Chondrocyte (in vitro differentiated cells): ENCODE data around the gene SCAMP2. TPM values are rescaled to one million over a fixed set of nuclear protein-coding genes. Genes with fewer than 3 reads are reported as not detected.

Source experiments
- DNase-seq: peaks from one replicate; pipeline ENCODE4 v3.0.0; 2021; ENCODE audit warnings: mixed read lengths, low spot score
- H3K27ac Mint-ChIP-seq: one replicate; pipeline ENCODE4 v1.8.0; 2021; ENCODE audit warnings: mild to moderate bottlenecking, moderate library complexity, mixed read lengths; ENCODE audit not compliant: unreplicated experiment
- H3K27me3 Mint-ChIP-seq: 2 replicates; pipeline ENCODE4 v1.8.0; 2021; ENCODE audit warnings: low read depth, mixed read lengths
- H3K36me3 Mint-ChIP-seq: 2 replicates; pipeline ENCODE4 v1.8.0; 2021; ENCODE audit warnings: low read depth, mixed read lengths
- H3K4me1 Mint-ChIP-seq: 2 replicates; pipeline ENCODE4 v1.8.0; 2021; ENCODE audit warnings: low read depth, mild to moderate bottlenecking, mixed read lengths
- H3K4me3 Mint-ChIP-seq: one replicate; pipeline ENCODE4 v1.8.0; 2021; ENCODE audit warnings: mild to moderate bottlenecking, moderate library complexity, mixed read lengths; ENCODE audit not compliant: unreplicated experiment
- H3K9me3 Mint-ChIP-seq: 2 replicates; pipeline ENCODE4 v1.8.0; 2021; ENCODE audit warnings: low read depth, mixed read lengths
- CTCF ChIP-seq: fragments of 200-600 bp; sonication (generic); IDR thresholded peaks from 2 replicates; pipeline ENCODE4 v1.5.0; 2021; ENCODE audit warnings: antibody characterized with exemption, mild to moderate bottlenecking, moderate library complexity
- total RNA-seq: library from RNA; stranded (reverse); gene quantifications from 3 replicates; pipeline ENCODE4 v1.2.1, GENCODE V29; 2021

SCAMP2 gene
- total RNA-seq, 1 donor from 2014 or later, result 67.9 TPM

GRCh38 chr15:74815121-74815934 lies 57.8 kb downstream of the SCAMP2 start:
- Mint-ChIP-seq H3K27me3 (no peaks in the 10 kb centered on the region), H3K36me3 (no peaks in the 10 kb centered on the region), H3K4me1 (peaks cover 8% of the 10 kb centered on the region), H3K4me3 (no peak overlapping the region), H3K9me3 (no peaks in the 10 kb centered on the region), H3K27ac (peak overlapping the region; percentile 50)
- no peak for DNase-seq
- no peak for TF ChIP-seq CTCF

- no peaks in the 10 kb centered on the region for H3K36me3 Mint-ChIP-seq
- peaks cover 29% of the 10 kb centered on the region for H3K4me1 Mint-ChIP-seq
- no peaks in the 10 kb centered on the region for H3K27me3 Mint-ChIP-seq
- no peaks in the 10 kb centered on the region for H3K9me3 Mint-ChIP-seq
- no peak within 1 kb of the TSS for H3K27ac Mint-ChIP-seq
- no peak for DNase-seq
- TF ChIP-seq CTCF, result no peak
- H3K4me3 Mint-ChIP-seq, result no peak within 1 kb of the TSS
Measured at GRCh38 chr15:74812533-74812932, 60.6 kb downstream of the SCAMP2 start, which contains the start of gene LMAN1L. Gene LMAN1L (plus strand): TSS chr15:74812835. CDS start chr15:74812855, 20 bp downstream.

DNA sequence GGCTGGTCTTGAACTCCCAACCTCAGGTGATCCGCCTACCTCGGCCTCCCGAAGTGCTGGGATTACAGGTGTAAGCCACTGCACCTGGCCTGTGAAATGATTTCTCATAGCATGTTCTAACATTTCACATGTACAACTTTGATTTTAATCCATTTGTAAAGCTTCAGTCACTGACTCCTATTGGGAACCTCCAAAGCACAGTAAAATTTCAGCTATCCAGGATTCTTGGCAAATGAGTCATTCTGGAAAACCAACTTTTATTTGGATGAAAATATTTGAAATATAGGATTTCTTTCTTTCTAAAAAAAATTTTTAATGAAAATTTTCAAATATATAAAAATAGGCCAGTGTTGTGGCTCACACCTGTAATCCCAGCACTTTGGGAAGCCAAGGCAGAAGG lies 63.2 kb downstream of the SCAMP2 start:
- no peaks in the 10 kb centered on the region for H3K27me3 Mint-ChIP-seq
- no peak for TF ChIP-seq CTCF
- H3K4me3 Mint-ChIP-seq, result no peak overlapping the region
- H3K27ac Mint-ChIP-seq, result no peak overlapping the region
- DNase-seq, result no peak
- H3K36me3 Mint-ChIP-seq, result peaks cover under 1% of the 10 kb centered on the region
- no peaks in the 10 kb centered on the region for H3K9me3 Mint-ChIP-seq
- peaks cover 29% of the 10 kb centered on the region for H3K4me1 Mint-ChIP-seq

GRCh38 chr15:74809242-74809641 lies 63.9 kb downstream of the SCAMP2 start:
- DNase-seq, result no peak
- Mint-ChIP-seq H3K27ac (no peak overlapping the region), H3K4me3 (no peak overlapping the region), H3K4me1 (peaks cover 29% of the 10 kb centered on the region), H3K36me3 (peaks cover 4% of the 10 kb centered on the region), H3K27me3 (no peaks in the 10 kb centered on the region), H3K9me3 (no peaks in the 10 kb centered on the region)
- TF ChIP-seq CTCF, result no peak

- Mint-ChIP-seq H3K4me3 (no peak overlapping the region), H3K9me3 (no peaks in the 10 kb centered on the region), H3K36me3 (peaks cover 8% of the 10 kb centered on the region), H3K27ac (no peak overlapping the region), H3K27me3 (no peaks in the 10 kb centered on the region), H3K4me1 (peaks cover 29% of the 10 kb centered on the region)
- peak; percentile 19 for TF ChIP-seq CTCF
- no peak for DNase-seq
Measured at GRCh38 chr15:74808840-74809229, 64.3 kb downstream of the SCAMP2 start.
